ENCODE results near the gene MYOC.
"Not testable (repeated sequence)": the region's sequence is repeated elsewhere in the genome, so short reads cannot be mapped to it uniquely, and the experiment has no call there.

Gene MYOC

DNA sequence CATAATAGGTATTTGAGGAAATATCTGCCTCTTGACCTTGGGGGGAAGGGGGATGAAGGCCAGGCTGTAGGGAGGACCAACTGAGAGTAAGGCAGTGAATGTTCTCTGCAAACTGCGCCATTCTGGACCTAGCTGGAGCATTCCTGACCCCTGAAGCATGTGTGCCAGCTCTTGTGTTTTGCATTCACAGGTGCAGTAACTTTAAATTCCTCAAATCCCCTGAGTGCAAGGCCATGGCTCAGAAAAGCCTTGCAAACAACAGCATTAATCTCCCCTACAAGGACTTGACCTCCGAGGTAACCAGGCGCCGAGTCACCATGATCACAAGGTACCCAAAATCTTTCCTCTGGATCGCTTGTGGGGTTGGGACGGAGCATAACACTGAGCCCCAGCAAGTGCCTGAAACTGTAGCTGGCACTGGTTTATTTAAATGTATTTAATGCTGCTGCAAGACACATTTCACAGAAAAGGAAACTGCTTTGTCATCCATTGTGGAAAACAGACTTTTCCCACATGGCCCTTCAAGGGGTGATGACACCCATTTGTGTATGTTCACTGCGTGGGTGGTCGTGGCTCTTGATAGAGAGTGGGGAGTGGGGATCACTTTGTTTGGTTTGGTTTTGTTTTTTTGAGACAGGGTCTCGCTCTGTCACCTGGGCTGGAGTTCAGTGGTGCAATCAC lies 28.7 kb downstream of the MYOC start:
- H3K4me1 ChIP-seq (ENCODE audit: control insufficient read depth, insufficient read depth, low read length) = peaks cover 3% of the 10 kb centered on the region
- H3K4me3 ChIP-seq (ENCODE audit: low read depth, low read length) = no peak overlapping the region
- H3K27me3 ChIP-seq (ENCODE audit: control insufficient read depth, insufficient read depth, low read length) = no peaks in the 10 kb centered on the region
- H3K9me3 ChIP-seq (ENCODE audit: control insufficient read depth, insufficient read depth, low read length) = no peaks in the 10 kb centered on the region
- no peaks in the 10 kb centered on the region for H3K36me3 ChIP-seq (ENCODE audit: control insufficient read depth, insufficient read depth, low read length)
- no peak overlapping the region for H3K9ac ChIP-seq (ENCODE audit: low read depth, low read length)

DNA sequence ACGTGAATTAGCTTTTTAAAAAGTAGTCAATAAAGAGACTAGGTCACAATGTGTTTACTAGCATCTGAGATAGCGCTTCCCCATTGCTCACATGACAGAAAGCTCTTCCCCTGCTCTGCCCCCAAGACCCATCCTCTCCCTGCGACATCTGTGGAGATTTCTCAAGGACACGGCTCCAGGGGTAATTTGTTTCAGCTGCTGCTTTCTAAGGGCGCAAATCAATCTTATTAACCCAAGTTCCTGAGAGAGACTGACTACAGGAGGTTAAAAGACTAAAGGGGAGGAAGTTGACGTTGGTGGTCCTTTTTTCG lies 30.4 kb downstream of the MYOC start, which contains the start of gene MYOCOS:
Gene MYOCOS, plus strand, starts transcription at position 92 of the 311 bp plus-strand sequence. CDS start 1,641 bp downstream, outside the sequence.
- H3K9me3 ChIP-seq (ENCODE audit: control insufficient read depth, insufficient read depth, low read length) = no peaks in the 10 kb centered on the region
- peaks cover 3% of the 10 kb centered on the region for H3K4me1 ChIP-seq (ENCODE audit: control insufficient read depth, insufficient read depth, low read length)

DNA sequence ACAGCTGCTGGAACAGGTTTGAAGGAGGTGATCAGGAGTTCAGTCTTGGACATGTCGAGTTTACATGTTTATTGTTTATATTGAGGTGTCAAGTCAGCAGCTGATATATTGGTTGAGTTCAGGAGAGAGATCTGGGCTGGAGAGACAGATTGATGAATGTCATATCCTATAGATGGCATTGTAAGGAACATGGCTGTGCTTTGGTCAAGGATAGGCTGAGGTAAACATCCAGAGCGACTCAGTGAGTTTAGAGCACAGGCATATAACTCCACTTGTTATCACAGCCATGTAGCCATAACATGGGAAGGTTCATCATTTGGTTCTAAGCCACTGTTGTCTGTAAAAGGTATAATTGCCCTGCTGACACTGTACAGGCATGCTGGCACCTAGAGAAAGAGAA lies 35.9 kb downstream of the MYOC start:
- Histone ChIP-seq H3K4me1 (ENCODE audit: control insufficient read depth, insufficient read depth, low read length) (no peaks in the 10 kb centered on the region), H3K27me3 (ENCODE audit: control insufficient read depth, insufficient read depth, low read length) (no peaks in the 10 kb centered on the region), H3K4me3 (ENCODE audit: low read depth, low read length) (no peak overlapping the region), H3K36me3 (ENCODE audit: control insufficient read depth, insufficient read depth, low read length) (no peaks in the 10 kb centered on the region), H3K9me3 (ENCODE audit: control insufficient read depth, insufficient read depth, low read length) (no peaks in the 10 kb centered on the region), H3K9ac (ENCODE audit: low read depth, low read length) (no peak overlapping the region)

More for the DNA sequence above, 30.4 kb downstream of the MYOC start, which contains the start of gene MYOCOS:
- Histone ChIP-seq H3K36me3 (ENCODE audit: control insufficient read depth, insufficient read depth, low read length) (no peaks in the 10 kb centered on the region), H3K4me3 (ENCODE audit: low read depth, low read length) (no peak within 1 kb of the TSS), H3K9ac (ENCODE audit: low read depth, low read length) (no peak within 1 kb of the TSS), H3K27me3 (ENCODE audit: control insufficient read depth, insufficient read depth, low read length) (no peaks in the 10 kb centered on the region)

DNA sequence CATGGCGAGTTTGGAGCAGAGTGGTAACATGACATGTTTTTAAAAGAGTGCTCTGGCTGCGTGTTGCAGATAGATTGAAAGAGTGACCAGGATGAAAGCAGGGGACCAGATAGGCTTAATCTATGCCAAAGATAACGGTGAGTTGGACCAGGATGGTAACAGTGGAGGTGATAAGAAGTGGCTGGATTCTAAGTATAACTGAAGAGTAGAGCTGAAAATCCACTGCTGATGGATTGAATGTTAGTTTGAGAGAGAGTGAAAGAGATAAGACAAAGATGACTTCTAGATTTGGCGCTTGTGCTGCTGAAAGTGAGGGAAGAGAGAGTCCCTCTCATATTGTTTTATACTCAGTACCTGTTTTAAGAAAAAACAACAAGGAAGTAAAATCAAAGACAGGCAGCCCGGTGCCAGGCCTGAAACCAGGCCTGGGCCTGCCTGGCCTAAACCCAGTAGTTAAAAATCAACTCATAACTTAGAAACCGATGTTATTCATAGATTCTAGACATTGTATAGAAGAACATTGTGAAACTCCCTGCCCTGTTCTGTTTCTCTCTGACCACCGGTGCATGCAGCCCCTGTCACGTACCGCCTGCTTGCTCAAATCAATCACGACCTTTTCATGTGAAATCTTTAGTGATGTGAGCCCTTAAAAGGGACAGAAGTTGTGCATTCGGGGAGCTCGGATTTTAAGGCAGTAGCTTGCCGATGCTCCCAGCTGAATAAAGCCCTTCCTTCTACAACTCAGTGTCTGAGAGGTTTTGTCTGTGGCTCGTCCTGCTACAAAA lies 37.2 kb downstream of the MYOC start:
- H3K4me3 ChIP-seq (ENCODE audit: low read depth, low read length); H3K9me3 ChIP-seq (ENCODE audit: control insufficient read depth, insufficient read depth, low read length); H3K36me3 ChIP-seq (ENCODE audit: control insufficient read depth, insufficient read depth, low read length); H3K4me1 ChIP-seq (ENCODE audit: control insufficient read depth, insufficient read depth, low read length); H3K9ac ChIP-seq (ENCODE audit: low read depth, low read length); H3K27me3 ChIP-seq (ENCODE audit: control insufficient read depth, insufficient read depth, low read length): not testable (repeated sequence)

DNA sequence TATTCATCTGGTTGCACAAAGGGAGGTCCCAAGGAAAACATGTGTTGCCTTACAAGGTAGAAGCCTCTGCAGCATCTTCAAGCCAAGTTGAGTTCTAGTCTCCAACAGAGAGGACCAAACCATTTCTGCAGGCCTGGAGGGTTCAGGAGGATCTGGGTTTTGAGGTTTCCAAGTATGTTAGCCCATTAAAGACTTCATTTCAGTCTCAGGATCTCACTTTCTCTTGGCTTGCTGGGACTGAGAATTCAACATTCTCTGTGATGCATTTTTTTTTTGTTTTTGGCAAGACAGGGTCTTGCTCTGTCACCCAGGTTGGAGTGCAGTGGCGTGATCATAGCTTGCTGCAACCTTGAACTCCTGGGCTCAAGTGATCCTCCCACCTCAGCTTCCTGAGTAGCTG lies 39.2 kb downstream of the MYOC start:
- Histone ChIP-seq H3K36me3 (ENCODE audit: control insufficient read depth, insufficient read depth, low read length) (no peaks in the 10 kb centered on the region), H3K4me1 (ENCODE audit: control insufficient read depth, insufficient read depth, low read length) (no peaks in the 10 kb centered on the region), H3K9me3 (ENCODE audit: control insufficient read depth, insufficient read depth, low read length) (no peaks in the 10 kb centered on the region), H3K27me3 (ENCODE audit: control insufficient read depth, insufficient read depth, low read length) (no peaks in the 10 kb centered on the region), H3K9ac (ENCODE audit: low read depth, low read length) (no peak overlapping the region), H3K4me3 (ENCODE audit: low read depth, low read length) (no peak overlapping the region)

DNA sequence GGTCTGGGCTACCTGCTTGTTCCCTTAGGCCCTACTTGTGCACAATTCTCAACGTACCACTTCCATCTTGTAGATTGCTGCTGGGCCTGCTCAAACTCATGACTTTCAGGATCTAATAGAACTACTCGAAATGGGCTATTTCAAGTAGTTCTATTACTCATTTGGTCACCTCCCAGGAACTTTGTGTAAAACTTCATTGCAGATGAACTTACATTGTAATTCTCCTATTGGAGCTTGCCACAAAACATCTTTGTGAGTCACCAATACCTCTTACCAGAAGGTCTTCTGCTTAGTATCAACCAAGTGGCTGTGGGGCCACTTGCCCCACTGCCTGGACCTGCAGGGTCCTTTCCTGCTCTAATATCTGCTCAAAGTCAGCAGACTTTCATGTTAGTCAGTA lies 41.2 kb downstream of the MYOC start:
- Histone ChIP-seq H3K36me3 (ENCODE audit: control insufficient read depth, insufficient read depth, low read length) (no peaks in the 10 kb centered on the region), H3K27me3 (ENCODE audit: control insufficient read depth, insufficient read depth, low read length) (no peaks in the 10 kb centered on the region), H3K4me3 (ENCODE audit: low read depth, low read length) (no peak overlapping the region), H3K9ac (ENCODE audit: low read depth, low read length) (no peak overlapping the region), H3K4me1 (ENCODE audit: control insufficient read depth, insufficient read depth, low read length) (no peaks in the 10 kb centered on the region), H3K9me3 (ENCODE audit: control insufficient read depth, insufficient read depth, low read length) (no peaks in the 10 kb centered on the region)

DNA sequence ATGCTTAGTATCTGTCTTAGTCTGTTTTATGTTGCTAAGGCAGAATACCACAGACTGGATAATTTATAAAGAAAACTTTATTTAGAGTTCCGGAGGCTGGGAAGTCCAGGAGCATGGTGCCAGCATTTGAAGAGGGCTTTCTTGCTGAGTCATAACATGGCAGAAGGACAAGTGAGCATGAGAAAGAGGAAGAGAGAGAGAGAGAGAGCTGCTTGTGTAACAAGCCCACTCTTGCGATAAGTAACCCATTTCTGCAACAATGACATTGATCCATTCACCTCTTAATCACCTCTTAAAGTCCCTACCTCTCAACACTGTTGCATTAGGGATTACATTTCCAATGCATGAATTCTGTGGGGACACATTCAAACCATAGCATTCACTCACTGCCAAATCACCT lies 42.1 kb downstream of the MYOC start:
- Histone ChIP-seq H3K9me3 (ENCODE audit: control insufficient read depth, insufficient read depth, low read length) (no peaks in the 10 kb centered on the region), H3K4me1 (ENCODE audit: control insufficient read depth, insufficient read depth, low read length) (no peaks in the 10 kb centered on the region), H3K27me3 (ENCODE audit: control insufficient read depth, insufficient read depth, low read length) (no peaks in the 10 kb centered on the region), H3K36me3 (ENCODE audit: control insufficient read depth, insufficient read depth, low read length) (no peaks in the 10 kb centered on the region), H3K9ac (ENCODE audit: low read depth, low read length) (no peak overlapping the region), H3K4me3 (ENCODE audit: low read depth, low read length) (no peak overlapping the region)

DNA sequence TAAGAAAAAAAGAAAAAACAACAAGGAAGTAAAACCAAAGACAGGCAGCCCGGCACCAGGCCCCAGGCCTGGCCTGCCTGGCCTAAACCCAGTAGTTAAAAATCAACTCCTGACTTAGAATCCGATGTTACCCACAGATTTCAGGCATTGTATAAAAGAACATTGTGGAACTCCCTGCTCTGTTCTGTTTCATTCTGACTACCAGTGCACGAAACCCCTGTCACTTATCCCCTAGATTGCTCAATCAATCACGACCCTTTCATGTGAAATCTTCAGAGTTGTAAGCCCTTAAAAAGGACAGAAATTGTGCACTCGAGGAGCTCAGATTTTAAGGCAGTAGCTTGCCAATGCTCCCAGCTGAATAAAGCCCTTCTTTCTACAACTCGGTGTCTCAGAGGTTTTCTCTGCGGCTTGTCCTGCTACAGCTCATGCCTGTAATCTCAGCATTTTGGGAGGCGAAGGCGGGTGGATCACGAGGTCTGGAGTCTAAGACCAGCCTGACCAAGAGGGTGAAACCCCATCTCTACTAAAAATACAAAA lies 46.0 kb downstream of the MYOC start:
- no peaks in the 10 kb centered on the region for H3K27me3 ChIP-seq (ENCODE audit: control insufficient read depth, insufficient read depth, low read length)
- no peaks in the 10 kb centered on the region for H3K9me3 ChIP-seq (ENCODE audit: control insufficient read depth, insufficient read depth, low read length)
- H3K9ac ChIP-seq (ENCODE audit: low read depth, low read length) = no peak overlapping the region
- H3K4me3 ChIP-seq (ENCODE audit: low read depth, low read length) = no peak overlapping the region
- no peaks in the 10 kb centered on the region for H3K4me1 ChIP-seq (ENCODE audit: control insufficient read depth, insufficient read depth, low read length)
- H3K36me3 ChIP-seq (ENCODE audit: control insufficient read depth, insufficient read depth, low read length) = no peaks in the 10 kb centered on the region

DNA sequence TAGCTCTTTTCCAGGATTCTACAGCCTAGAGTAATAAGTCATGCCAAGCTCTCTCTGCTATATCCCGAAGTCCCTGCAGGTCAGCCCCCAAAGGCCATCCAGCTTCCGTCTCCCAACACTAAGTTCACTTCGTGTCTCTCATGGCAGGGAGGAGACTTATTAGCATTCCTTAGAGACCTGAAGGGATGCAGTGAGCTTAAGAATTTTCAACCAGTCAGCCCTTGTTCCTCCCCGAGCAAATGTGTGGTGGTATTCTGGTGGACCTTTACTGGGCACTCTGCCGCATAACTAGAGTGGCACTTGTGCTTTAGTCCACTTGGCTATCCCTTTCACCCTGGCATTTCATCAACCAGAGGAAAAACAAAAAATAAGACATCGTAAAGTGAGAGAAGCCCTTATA lies 49.4 kb downstream of the MYOC start:
- H3K4me1 ChIP-seq (ENCODE audit: control insufficient read depth, insufficient read depth, low read length); H3K4me3 ChIP-seq (ENCODE audit: low read depth, low read length); H3K9ac ChIP-seq (ENCODE audit: low read depth, low read length); H3K27me3 ChIP-seq (ENCODE audit: control insufficient read depth, insufficient read depth, low read length); H3K36me3 ChIP-seq (ENCODE audit: control insufficient read depth, insufficient read depth, low read length); H3K9me3 ChIP-seq (ENCODE audit: control insufficient read depth, insufficient read depth, low read length): not testable (repeated sequence)

DNA sequence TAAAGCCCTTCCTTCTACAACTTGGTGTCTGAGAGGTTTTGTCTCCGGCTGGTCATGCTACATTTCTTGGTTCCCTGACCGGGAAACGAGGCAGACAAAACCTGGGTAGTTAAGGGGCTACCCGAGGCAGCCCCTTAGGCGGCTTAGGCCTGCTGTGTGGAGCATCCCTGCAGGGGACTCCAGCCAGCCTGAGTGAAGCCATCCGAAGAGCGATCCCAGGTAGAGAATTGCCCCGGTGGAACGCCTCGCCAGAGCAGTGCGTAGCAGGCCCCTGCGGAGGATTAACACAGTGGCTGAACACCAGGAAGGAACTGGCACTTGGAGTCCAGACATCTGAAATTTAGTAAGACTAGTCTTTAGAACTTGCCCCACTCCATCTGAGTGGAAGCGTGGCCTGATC lies 51.6 kb downstream of the MYOC start:
- Histone ChIP-seq H3K4me1 (ENCODE audit: control insufficient read depth, insufficient read depth, low read length) (no peaks in the 10 kb centered on the region), H3K36me3 (ENCODE audit: control insufficient read depth, insufficient read depth, low read length) (no peaks in the 10 kb centered on the region), H3K4me3 (ENCODE audit: low read depth, low read length) (no peak overlapping the region), H3K9me3 (ENCODE audit: control insufficient read depth, insufficient read depth, low read length) (no peaks in the 10 kb centered on the region), H3K27me3 (ENCODE audit: control insufficient read depth, insufficient read depth, low read length) (no peaks in the 10 kb centered on the region), H3K9ac (ENCODE audit: low read depth, low read length) (no peak overlapping the region)

DNA sequence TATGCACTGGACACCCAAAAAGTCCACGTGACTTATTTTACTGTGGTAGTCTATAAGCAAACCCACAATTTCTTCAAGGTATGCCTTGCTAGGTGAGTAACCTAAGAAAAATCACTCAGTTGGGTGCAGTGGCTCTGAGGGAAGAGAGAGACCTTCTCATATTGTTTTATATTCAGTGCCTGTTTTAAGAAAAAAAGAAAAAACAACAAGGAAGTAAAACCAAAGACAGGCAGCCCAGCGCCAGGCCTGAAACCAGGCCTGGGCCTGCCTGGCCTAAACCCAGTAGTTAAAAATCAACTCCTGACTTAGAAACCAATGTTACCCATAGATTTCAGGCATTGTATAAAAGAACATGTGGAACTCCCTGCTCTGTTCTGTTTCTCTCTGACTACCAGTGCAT lies 52.2 kb downstream of the MYOC start:
- not testable (repeated sequence) for H3K9me3 ChIP-seq (ENCODE audit: control insufficient read depth, insufficient read depth, low read length); H3K4me1 ChIP-seq (ENCODE audit: control insufficient read depth, insufficient read depth, low read length); H3K27me3 ChIP-seq (ENCODE audit: control insufficient read depth, insufficient read depth, low read length); H3K36me3 ChIP-seq (ENCODE audit: control insufficient read depth, insufficient read depth, low read length); H3K4me3 ChIP-seq (ENCODE audit: low read depth, low read length); H3K9ac ChIP-seq (ENCODE audit: low read depth, low read length)

DNA sequence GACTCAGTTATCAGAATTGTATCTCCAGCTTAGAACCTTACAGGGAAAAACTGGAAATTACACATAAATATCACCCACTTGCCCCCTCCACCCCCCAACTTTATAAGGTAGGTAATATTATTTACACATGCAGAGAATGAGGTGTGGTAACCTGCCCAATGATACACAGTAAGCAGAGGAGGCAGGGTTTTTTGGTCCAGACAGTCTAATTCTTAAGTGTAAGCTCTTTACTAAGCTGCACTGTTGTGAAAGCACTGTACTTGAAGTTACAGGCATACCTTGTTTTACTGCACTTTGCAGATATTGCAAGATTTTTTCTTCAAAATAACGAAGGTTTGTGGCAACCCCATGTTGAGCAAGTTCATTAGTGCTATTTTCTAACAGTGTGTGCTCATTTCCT lies 55.3 kb downstream of the MYOC start:
- no peaks in the 10 kb centered on the region for H3K9me3 ChIP-seq (ENCODE audit: control insufficient read depth, insufficient read depth, low read length)
- H3K4me1 ChIP-seq (ENCODE audit: control insufficient read depth, insufficient read depth, low read length) = no peaks in the 10 kb centered on the region
- no peaks in the 10 kb centered on the region for H3K27me3 ChIP-seq (ENCODE audit: control insufficient read depth, insufficient read depth, low read length)
- no peak overlapping the region for H3K4me3 ChIP-seq (ENCODE audit: low read depth, low read length)
- peaks cover 4% of the 10 kb centered on the region for H3K36me3 ChIP-seq (ENCODE audit: control insufficient read depth, insufficient read depth, low read length)
- no peak overlapping the region for H3K9ac ChIP-seq (ENCODE audit: low read depth, low read length)

Measured in iPS-15b (cell line).